WERI-Rb-1 (cell line): ENCODE data around the gene SLC29A1.
A peak's percentile ranks its signal among the peaks of the same experiment; 100 is the strongest.

Experiments used
- DNase-seq: peaks from one replicate; pipeline ENCODE4 v3.0.0-alpha.2; 2020
- H3K27ac ChIP-seq: fragments of 250-450 bp; sonication (Bioruptor Pico); 2 replicates; pipeline ENCODE4 v1.5.1; 2020; ENCODE audit warnings: mild to moderate bottlenecking, moderate library complexity
- H3K27me3 ChIP-seq: fragments of 250-450 bp; sonication (Bioruptor Pico); 2 replicates; pipeline ENCODE4 v1.5.1; 2021; ENCODE audit warnings: mild to moderate bottlenecking, low read depth, moderate library complexity; ENCODE audit not compliant: insufficient read depth, severe bottlenecking
- H3K36me3 ChIP-seq: fragments of 250-450 bp; sonication (Bioruptor Pico); 2 replicates; pipeline ENCODE4 v1.5.1; 2020; ENCODE audit warnings: mild to moderate bottlenecking, moderate library complexity
- H3K4me3 ChIP-seq: 2 replicates; pipeline ENCODE4 v1.5.1; 2011; ENCODE audit warnings: low read depth, mild to moderate bottlenecking, control low read depth, low read length
- H3K9me3 ChIP-seq: fragments of 250-450 bp; sonication (Bioruptor Pico); 2 replicates; pipeline ENCODE4 v1.5.1; 2021; ENCODE audit warnings: mild to moderate bottlenecking, moderate library complexity; ENCODE audit not compliant: severe bottlenecking
- CTCF ChIP-seq: IDR thresholded peaks from 2 replicates; pipeline ENCODE4 v1.5.1; 2011; ENCODE audit warnings: low read depth, mild to moderate bottlenecking, control low read depth, inconsistent platforms, low read length

SLC29A1 gene

DNA sequence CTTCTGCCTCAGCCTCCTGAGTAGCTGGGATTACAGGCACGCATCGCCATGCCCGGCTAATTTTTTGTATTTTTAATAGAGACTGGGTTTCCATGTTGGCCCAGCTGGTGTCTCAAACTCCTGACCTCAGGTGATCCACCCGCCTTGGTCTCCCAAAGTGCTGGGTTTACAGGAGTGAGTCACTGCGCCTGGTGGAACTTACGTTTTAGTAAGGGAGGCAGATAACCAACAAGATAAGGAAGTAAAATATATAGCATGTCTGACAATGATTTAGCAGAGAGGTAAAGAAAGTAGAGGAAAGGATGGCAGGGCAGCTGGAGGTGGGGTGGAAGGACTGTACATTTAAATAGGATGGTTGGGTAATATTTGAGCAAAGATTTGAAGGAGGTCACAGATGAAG lies 19.4 kb upstream of the SLC29A1 start:
- Histone ChIP-seq H3K27me3 (no peaks in the 10 kb centered on the region), H3K4me3 (no peak overlapping the region), H3K36me3 (no peaks in the 10 kb centered on the region), H3K27ac (no peak overlapping the region), H3K9me3 (no peaks in the 10 kb centered on the region)
- TF ChIP-seq CTCF: no peak
- no peak for DNase-seq

GRCh38 chr6:44207966-44208365 lies 15.4 kb upstream of the SLC29A1 start:
- no peak for DNase-seq
- H3K9me3 ChIP-seq: no peaks in the 10 kb centered on the region
- no peak overlapping the region for H3K27ac ChIP-seq
- H3K27me3 ChIP-seq: no peaks in the 10 kb centered on the region
- no peak for TF ChIP-seq CTCF
- no peaks in the 10 kb centered on the region for H3K36me3 ChIP-seq
- H3K4me3 ChIP-seq: no peak overlapping the region

GRCh38 chr6:44211284-44211683 lies 12.1 kb upstream of the SLC29A1 start:
- H3K27me3 ChIP-seq: no peaks in the 10 kb centered on the region
- no peaks in the 10 kb centered on the region for H3K9me3 ChIP-seq
- TF ChIP-seq CTCF: no peak
- H3K27ac ChIP-seq: no peak overlapping the region
- no peak for DNase-seq
- H3K36me3 ChIP-seq: no peaks in the 10 kb centered on the region
- no peak overlapping the region for H3K4me3 ChIP-seq

DNA sequence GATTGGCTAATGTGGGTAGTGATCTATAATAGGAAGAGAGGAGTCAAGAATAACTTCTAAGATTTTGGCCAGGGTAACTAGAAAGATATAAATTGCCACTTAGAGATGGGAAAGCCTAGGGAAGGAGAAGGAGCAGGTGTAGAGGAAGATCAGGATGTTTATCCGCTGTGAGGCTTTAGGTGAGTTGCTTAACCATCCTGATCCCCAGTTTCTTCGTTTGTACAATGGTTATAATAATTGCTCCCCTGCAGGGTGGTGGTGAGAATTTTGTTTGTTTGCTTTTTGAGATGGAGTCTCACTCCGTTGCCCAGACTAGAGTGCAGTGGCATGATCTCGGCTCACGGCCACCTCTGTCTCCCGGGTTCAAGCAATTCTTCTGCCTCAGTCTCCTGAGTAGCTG lies 9.1 kb upstream of the SLC29A1 start:
- no peak for DNase-seq
- H3K36me3 ChIP-seq: no peaks in the 10 kb centered on the region
- TF ChIP-seq CTCF: no peak

DNA sequence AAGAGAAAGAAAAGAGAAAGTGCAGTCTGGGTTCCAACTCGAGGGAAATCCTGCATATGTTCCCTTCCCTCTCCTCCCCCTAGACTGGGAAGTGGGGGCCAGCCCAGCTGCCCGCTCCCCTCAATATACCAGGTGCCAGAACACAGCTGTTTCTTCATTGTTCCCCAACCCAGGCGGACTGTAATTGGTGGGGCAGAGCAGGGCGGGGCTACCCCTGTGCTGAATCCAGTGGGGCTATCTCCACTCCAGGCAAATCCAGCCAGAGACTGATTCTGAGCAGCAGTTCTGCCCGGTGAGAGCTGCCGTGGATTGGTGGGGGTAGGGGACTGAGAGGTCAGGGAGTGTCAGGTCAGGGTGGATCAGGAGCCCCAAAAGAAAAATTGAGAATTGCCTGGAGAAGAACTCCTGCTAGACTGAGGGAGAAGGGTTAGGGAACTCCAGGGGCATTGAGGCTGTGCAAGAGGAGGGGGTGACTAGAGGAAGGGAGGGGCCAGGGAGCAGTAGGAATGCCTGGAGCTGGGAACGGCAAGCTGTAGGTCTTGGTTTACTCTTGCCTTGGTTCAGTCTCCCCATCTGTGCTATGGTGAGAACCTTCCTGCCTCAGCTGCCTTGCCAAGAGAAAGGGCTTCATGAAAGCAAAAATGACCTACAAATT lies 6.6 kb upstream of the SLC29A1 start, which contains the start of gene MYMX:
TSS of gene MYMX (plus strand) at position 250 of the 655 bp plus-strand sequence. CDS start 546 bp downstream, outside the sequence.
- Histone ChIP-seq H3K9me3 (no peaks in the 10 kb centered on the region), H3K36me3 (peaks cover 5% of the 10 kb centered on the region; the same call in 1 of the 2 replicates), H3K4me3 (no peak within 1 kb of the TSS), H3K27me3 (no peaks in the 10 kb centered on the region), H3K27ac (peak within 1 kb of the TSS; percentile 90)
- TF ChIP-seq CTCF: no peak
- peak; percentile 57 for DNase-seq

More for the DNA sequence above, 9.1 kb upstream of the SLC29A1 start:
- no peak overlapping the region for H3K4me3 ChIP-seq
- H3K27me3 ChIP-seq: no peaks in the 10 kb centered on the region
- H3K27ac ChIP-seq: no peak overlapping the region
- H3K9me3 ChIP-seq: no peaks in the 10 kb centered on the region
